Measurements from ENCODE around the gene BROX. TPM values are rescaled to one million over a fixed set of nuclear protein-coding genes. Genes with fewer than 3 reads are reported as not detected.

The BROX gene
- total and polyA plus RNA-seq, 5 donors = 12.7 to 29.6 (median 26.8) TPM

DNA sequence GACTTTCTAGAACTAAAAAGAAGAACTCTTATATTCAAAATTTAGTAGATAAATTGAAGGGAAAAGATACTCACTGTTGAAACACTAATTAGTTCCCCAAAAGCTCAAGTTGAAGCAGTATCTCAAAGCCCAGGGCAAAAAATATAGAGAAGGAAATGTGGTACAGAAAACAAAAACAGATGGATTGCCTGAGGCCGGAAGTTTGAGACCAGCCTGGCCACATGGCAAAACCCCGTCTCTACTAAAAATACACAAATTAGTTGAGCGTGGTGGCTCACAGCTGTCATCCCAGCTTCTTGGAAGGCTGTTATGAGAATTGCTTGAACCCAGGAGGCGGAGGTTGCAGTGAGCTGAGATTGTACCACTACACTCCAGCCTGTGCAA is 60.6 kb downstream of the BROX start:
- H3K4me1 ChIP-seq (ENCODE audit: control insufficient read depth, insufficient read depth, low read length) = no peaks in the 10 kb centered on the region
- H3K4me3 ChIP-seq (ENCODE audit: low read length) = no peak overlapping the region
- H3K9me3 ChIP-seq (ENCODE audit: control insufficient read depth, low read length) = peaks cover 2% of the 10 kb centered on the region
- ATAC-seq (peak in 1 of 2 donors; percentile 54), DNase-seq (peak in 2 of 3 donors; percentile 56 to 57)
- 47% methylated on average over 4 of the region's 4 CpGs for WGBS
- no peaks in the 10 kb centered on the region for H3K27me3 ChIP-seq (ENCODE audit: control insufficient read depth, insufficient read depth)
- no peak overlapping the region for H3K27ac ChIP-seq (ENCODE audit: low read length)
- intact Hi-C loops (cut with DNase I) = no loop called here

DNA sequence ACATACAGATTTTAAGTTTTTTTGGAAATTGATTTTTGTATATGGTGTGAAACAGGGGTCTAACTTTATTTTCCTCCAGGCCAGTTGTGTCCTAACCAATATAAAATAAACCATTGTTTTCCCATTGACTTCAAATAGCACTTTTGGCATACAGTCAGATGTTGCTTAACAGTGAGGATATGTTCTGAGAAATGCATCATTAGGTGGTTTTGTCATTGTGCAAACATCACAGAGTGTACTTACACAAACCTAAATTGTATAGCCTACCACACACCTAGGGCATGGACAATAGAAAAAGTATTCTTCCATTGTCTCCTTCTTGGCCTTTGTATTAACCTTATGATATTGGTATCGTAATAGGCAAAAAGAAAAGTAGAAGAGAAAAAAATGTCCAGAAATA is 65.1 kb downstream of the BROX start:
- DNase-seq (no peak), ATAC-seq (no peak)
- H3K4me3 ChIP-seq (ENCODE audit: low read length) = no peak overlapping the region
- H3K4me1 ChIP-seq (ENCODE audit: control insufficient read depth, insufficient read depth, low read length) = no peaks in the 10 kb centered on the region
- WGBS = 94% methylated on average over 1 of the region's 1 CpG
- H3K27ac ChIP-seq (ENCODE audit: low read length) = no peak overlapping the region
- intact Hi-C loops (cut with DNase I) = no loop called here
- no peaks in the 10 kb centered on the region for H3K27me3 ChIP-seq (ENCODE audit: control insufficient read depth, insufficient read depth)
- no peaks in the 10 kb centered on the region for H3K9me3 ChIP-seq (ENCODE audit: control insufficient read depth, low read length)

DNA sequence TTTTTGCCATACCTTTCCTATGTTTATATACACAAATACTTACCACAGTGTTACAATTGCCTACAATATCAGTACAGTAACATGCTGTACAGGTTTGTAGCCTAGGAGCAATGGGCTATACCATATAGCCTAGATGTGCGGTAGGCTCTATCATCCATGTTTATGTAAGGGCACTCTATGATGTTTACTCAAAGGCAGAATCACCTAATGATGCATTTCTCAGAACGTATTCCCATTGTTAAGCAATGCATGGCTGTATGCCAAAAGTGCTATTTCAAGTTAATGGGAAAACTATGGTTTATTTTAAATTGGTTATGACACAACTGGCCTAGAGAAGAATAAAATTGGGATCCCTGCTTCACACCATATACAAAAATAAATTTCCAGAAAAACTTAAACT is 65.6 kb downstream of the BROX start:
- Histone ChIP-seq H3K4me3 (ENCODE audit: low read length) (no peak overlapping the region), H3K9me3 (ENCODE audit: control insufficient read depth, low read length) (no peaks in the 10 kb centered on the region), H3K4me1 (ENCODE audit: control insufficient read depth, insufficient read depth, low read length) (no peaks in the 10 kb centered on the region), H3K27me3 (ENCODE audit: control insufficient read depth, insufficient read depth) (no peaks in the 10 kb centered on the region), H3K27ac (ENCODE audit: low read length) (no peak overlapping the region)
- intact Hi-C loops (cut with DNase I) = no loop called here
- DNase-seq = no peak
- WGBS = 39% methylated on average over 2 of the region's 2 CpGs
- ATAC-seq = no peak

DNA sequence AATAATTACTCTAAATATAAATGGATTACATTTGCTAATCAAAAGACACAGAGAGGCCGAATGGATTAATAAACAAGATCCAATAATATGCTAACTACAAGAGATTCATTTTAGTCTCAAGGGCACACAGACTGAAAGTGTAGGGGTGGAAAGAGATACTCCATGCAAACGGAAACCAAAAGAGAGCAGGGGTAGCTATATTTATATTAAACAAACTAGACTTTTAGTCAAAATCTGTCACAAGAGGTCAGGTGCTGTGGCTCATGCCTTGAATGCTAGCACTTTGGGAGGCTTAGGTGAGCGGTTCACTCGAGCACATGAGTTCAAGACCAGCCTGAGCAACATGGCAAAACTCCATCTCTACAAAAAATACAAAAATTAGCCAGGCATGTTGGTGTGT is 68.9 kb downstream of the BROX start:
- H3K4me1 ChIP-seq (ENCODE audit: control insufficient read depth, insufficient read depth, low read length) = no peaks in the 10 kb centered on the region
- 60% methylated on average over 4 of the region's 4 CpGs for WGBS
- no peaks in the 10 kb centered on the region for H3K9me3 ChIP-seq (ENCODE audit: control insufficient read depth, low read length)
- H3K4me3 ChIP-seq (ENCODE audit: low read length) = no peak overlapping the region
- no peaks in the 10 kb centered on the region for H3K27me3 ChIP-seq (ENCODE audit: control insufficient read depth, insufficient read depth)
- DNase-seq (no peak), ATAC-seq (no peak)
- intact Hi-C loops (cut with DNase I) = no loop called here
- no peak overlapping the region for H3K27ac ChIP-seq (ENCODE audit: low read length)

DNA sequence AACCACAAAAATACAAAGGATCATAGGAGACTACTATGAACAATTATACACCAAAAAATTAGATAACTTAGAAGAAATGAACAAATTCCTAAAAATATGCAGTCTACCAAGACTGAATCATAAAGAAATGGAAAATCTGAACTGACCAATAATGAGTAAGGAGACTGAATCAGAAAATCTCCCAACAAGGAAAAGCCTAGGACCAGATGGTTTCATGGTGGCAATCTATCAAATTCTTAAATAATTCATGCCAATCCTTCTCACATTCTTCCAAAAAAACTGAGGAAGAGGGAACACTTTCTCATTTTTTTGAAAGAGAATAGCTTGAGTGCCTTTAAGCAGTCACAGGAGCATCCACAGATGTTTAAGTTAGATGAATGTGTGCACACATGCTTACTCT is 70.7 kb downstream of the BROX start:
- ATAC-seq = no peak
- Histone ChIP-seq H3K9me3 (ENCODE audit: control insufficient read depth, low read length) (no peaks in the 10 kb centered on the region), H3K27me3 (ENCODE audit: control insufficient read depth, insufficient read depth) (no peaks in the 10 kb centered on the region), H3K4me1 (ENCODE audit: control insufficient read depth, insufficient read depth, low read length) (no peaks in the 10 kb centered on the region), H3K27ac (ENCODE audit: low read length) (no peak overlapping the region), H3K4me3 (ENCODE audit: low read length) (no peak overlapping the region)
- intact Hi-C loops (cut with DNase I) = no loop called here
- no peak for DNase-seq

DNA sequence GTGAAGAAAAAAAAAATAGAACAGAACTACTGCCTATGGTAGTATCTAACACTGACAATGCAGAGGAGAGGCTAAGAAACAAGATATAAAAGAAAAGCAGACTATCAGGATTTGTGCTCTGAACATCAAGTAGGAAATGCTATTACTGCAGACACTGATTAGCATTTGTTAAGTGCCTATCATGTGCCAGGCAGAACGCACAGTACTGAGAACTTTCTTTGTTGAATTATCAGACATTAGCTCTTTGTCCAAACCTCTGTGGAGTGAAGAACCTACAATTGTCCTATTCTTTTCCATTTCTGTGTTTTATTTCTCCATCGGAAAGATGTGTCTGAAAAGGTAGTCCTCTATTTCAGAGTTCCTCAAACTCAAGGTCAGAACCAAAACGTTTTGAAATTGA is 72.0 kb downstream of the BROX start:
- Histone ChIP-seq H3K27ac (ENCODE audit: low read length) (no peak overlapping the region), H3K27me3 (ENCODE audit: control insufficient read depth, insufficient read depth) (no peaks in the 10 kb centered on the region), H3K4me3 (ENCODE audit: low read length) (no peak overlapping the region), H3K4me1 (ENCODE audit: control insufficient read depth, insufficient read depth, low read length) (no peaks in the 10 kb centered on the region), H3K9me3 (ENCODE audit: control insufficient read depth, low read length) (no peaks in the 10 kb centered on the region)
- WGBS = 35% methylated on average over 3 of the region's 3 CpGs
- intact Hi-C loops (cut with DNase I) = no loop called here
- no peak for DNase-seq
- ATAC-seq = no peak

Other genes starting within 250 kb of the BROX start
- gene HHIPL2, start 164.5 kb upstream of the BROX start, total RNA-seq = under 1 TPM in 2 of 4 donors, not detected in 2; 0.14 to 0.53 TPM
- 0.57 TPM for gene HHIPL2, start 164.5 kb upstream of the BROX start, polyA plus RNA-seq
- 1 to 10 TPM; 3.1 to 5.2 (median 4.0) TPM for gene TAF1A, start 122.6 kb upstream of the BROX start, total RNA-seq
- 1.0 TPM for gene TAF1A, start 122.6 kb upstream of the BROX start, polyA plus RNA-seq
- 10 to 100 TPM; 51.3 to 59.8 (median 57.9) TPM for gene MIA3, start 94.5 kb upstream of the BROX start, total RNA-seq
- gene MIA3, start 94.5 kb upstream of the BROX start, polyA plus RNA-seq = 25.6 TPM
- 10 to 100 TPM; 65.0 to 75.9 (median 66.1) TPM for gene AIDA, start 73 bp upstream of the BROX start, total RNA-seq
- 48.5 TPM for gene AIDA, start 73 bp upstream of the BROX start, polyA plus RNA-seq
- gene FAM177B, start 24.6 kb downstream of the BROX start, total RNA-seq = under 1 TPM in 1 of 4 donors, not detected in 3; 0.28 TPM
- 0.14 TPM for gene FAM177B, start 24.6 kb downstream of the BROX start, polyA plus RNA-seq
- gene DISP1, start 102.5 kb downstream of the BROX start, total RNA-seq = 1 to 10 TPM; 5.2 to 5.9 (median 5.5) TPM
- 2.9 TPM for gene DISP1, start 102.5 kb downstream of the BROX start, polyA plus RNA-seq